Activated naive CD4-positive, alpha-beta T cell treated with anti-CD3 and anti-CD28 coated beads, Interleukin-2, amount 10 ng/mL, durations not matched to agents 7 days and 5 days (primary cell): Measurements from ENCODE around the gene MAPRE3.

Source experiments
- CTCF ChIA-PET: fragments of 350-600 bp; sonication (Branson Sonifier 250); formaldehyde crosslinking; loops from one replicate; lab custom pipeline; 2021; ENCODE audit warnings: antibody characterized with exemption; lab: Charles Lee
- DNase-seq: peaks from one replicate; pipeline ENCODE4 v3.0.0-alpha.2; 2020
- H3K27ac Mint-ChIP-seq: one replicate; pipeline ENCODE4 v1.8.0; 2021; ENCODE audit warnings: mild to moderate bottlenecking, moderate library complexity, mixed read lengths
- H3K27me3 Mint-ChIP-seq: one replicate; pipeline ENCODE4 v1.8.0; 2021; ENCODE audit warnings: mild to moderate bottlenecking, mixed read lengths
- H3K36me3 Mint-ChIP-seq: one replicate; pipeline ENCODE4 v1.8.0; 2021; ENCODE audit warnings: mixed read lengths
- H3K4me1 Mint-ChIP-seq: one replicate; pipeline ENCODE4 v1.8.0; 2021; ENCODE audit warnings: mixed read lengths
- H3K4me3 Mint-ChIP-seq: one replicate; pipeline ENCODE4 v1.8.0; 2021; ENCODE audit warnings: mild to moderate bottlenecking, moderate library complexity, mixed read lengths
- H3K9me3 Mint-ChIP-seq: one replicate; pipeline ENCODE4 v1.8.0; 2021; ENCODE audit warnings: mixed read lengths

Gene MAPRE3

DNA sequence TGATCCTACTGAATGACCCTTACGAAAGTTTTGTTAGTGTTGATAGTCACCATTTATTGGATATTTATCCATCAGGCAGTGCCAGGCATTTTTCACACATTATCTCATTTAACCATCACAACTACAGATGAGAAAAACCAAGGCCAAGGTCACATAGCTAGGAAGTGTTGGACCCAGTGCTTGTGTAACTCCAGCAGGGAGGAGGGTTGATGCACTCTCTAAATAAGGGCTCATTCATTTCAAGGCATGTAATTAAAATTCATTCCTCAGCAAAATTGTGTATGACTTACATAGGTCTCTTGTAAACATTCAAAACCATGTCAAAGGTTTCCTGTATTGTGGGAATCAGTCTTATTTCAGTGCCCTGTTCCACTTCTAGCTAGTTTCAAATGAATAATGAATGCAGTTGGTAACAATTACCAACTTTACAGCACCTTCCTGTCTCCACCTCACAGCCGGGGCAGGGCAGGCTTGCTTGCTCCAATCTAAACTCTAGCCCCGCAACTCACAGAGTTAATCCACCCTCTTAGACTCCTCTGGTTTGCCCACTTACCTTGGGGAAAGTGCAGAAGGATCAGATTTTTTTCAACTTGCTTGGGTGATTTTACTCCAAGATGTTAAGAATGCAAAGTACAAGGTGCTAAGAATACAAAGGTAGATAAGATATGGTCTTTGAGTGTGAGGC, 5.8 kb upstream of the MAPRE3 start:
- Mint-ChIP-seq H3K27ac (no peak overlapping the region), H3K36me3 (no peaks in the 10 kb centered on the region), H3K27me3 (peaks cover 50% of the 10 kb centered on the region), H3K4me3 (no peak overlapping the region), H3K9me3 (no peaks in the 10 kb centered on the region), H3K4me1 (peaks cover 6% of the 10 kb centered on the region)
- CTCF ChIA-PET = interaction anchor here (0.7 to 11.9 kb wide), 5 partner anchors 12 to 338 kb away, joined by 3 to 176 read pairs (median 14); no protein-coding TSS in a partner anchor
- no peak for DNase-seq

GRCh38 chr2:26968001-26968400, 2.4 kb upstream of the MAPRE3 start:
- H3K36me3 Mint-ChIP-seq = no peaks in the 10 kb centered on the region
- CTCF ChIA-PET = interaction anchor here (11.9 kb wide), 1 partner anchor 48 kb away, joined by 176 read pairs; no protein-coding TSS in a partner anchor
- H3K4me3 Mint-ChIP-seq = no peak overlapping the region
- H3K9me3 Mint-ChIP-seq = no peaks in the 10 kb centered on the region
- peaks cover 54% of the 10 kb centered on the region for H3K27me3 Mint-ChIP-seq
- no peak for DNase-seq
- H3K4me1 Mint-ChIP-seq = peaks cover 19% of the 10 kb centered on the region
- no peak overlapping the region for H3K27ac Mint-ChIP-seq

GRCh38 chr2:26969077-26969844, 1.2 kb upstream of the MAPRE3 start:
- no peak overlapping the region for H3K27ac Mint-ChIP-seq
- CTCF ChIA-PET = interaction anchor here (1.1 to 11.9 kb wide), 7 partner anchors 9 to 334 kb away, joined by 3 to 176 read pairs (median 4); no protein-coding TSS in a partner anchor
- H3K36me3 Mint-ChIP-seq = no peaks in the 10 kb centered on the region
- H3K4me1 Mint-ChIP-seq = peaks cover 19% of the 10 kb centered on the region
- H3K9me3 Mint-ChIP-seq = no peaks in the 10 kb centered on the region
- DNase-seq = no peak
- peaks cover 55% of the 10 kb centered on the region for H3K27me3 Mint-ChIP-seq
- H3K4me3 Mint-ChIP-seq = peak overlapping the region; percentile 52

DNA sequence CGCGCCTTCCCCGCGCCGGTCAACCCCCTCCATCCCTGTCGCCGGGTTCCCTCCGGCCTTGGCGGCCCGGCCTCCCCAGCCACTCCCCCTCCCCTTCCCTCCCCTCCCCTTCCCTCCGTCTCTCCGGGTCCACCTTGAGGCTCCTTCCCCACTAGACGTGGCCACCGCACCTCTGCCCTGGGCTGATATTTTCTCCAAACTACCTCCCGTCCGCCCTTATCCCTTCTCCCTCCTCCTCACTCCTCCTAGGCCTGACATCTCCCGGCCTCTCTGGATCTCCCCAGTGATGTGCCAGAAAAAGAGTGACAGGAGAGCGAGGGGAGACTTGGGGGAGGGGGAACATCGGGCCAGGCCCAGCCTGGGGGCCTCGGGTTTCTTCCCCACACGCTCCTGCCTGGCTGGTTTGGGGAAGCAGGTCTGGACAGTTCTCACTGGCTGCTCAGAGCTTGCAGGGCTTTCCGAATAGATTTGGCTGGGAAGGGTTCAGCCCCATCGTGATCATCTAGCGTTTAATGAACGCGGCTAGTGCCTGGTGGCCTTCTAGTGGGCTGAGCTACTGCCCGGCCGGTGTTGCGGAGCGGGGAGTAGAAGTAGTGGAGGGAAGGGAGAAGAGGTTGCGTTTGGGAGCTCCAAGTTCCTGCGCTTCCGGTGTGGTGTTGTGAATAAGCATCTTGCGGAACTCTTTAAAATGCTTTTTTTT, 641 bp downstream of the MAPRE3 start:
- Mint-ChIP-seq H3K9me3 (no peaks in the 10 kb centered on the region), H3K4me3 (peak overlapping the region; percentile 63), H3K27ac (no peak overlapping the region), H3K27me3 (peaks cover 58% of the 10 kb centered on the region), H3K4me1 (peaks cover 19% of the 10 kb centered on the region), H3K36me3 (no peaks in the 10 kb centered on the region)
- CTCF ChIA-PET = interaction anchor here (2.1 to 2.9 kb wide), 2 partner anchors 9 to 45 kb away, joined by 12 to 14 read pairs; no protein-coding TSS in a partner anchor
- DNase-seq = no peak

- no peaks in the 10 kb centered on the region for H3K9me3 Mint-ChIP-seq
- H3K36me3 Mint-ChIP-seq = no peaks in the 10 kb centered on the region
- no peak for DNase-seq
- CTCF ChIA-PET = interaction anchor here (2.1 to 2.9 kb wide), 2 partner anchors 10 to 44 kb away, joined by 12 to 14 read pairs; no protein-coding TSS in a partner anchor
- H3K4me3 Mint-ChIP-seq = peak overlapping the region; percentile 63
- no peak overlapping the region for H3K27ac Mint-ChIP-seq
- H3K27me3 Mint-ChIP-seq = peaks cover 48% of the 10 kb centered on the region
- H3K4me1 Mint-ChIP-seq = peaks cover 19% of the 10 kb centered on the region
Measured at GRCh38 chr2:26971911-26972786, 1.7 kb downstream of the MAPRE3 start.

- Mint-ChIP-seq H3K4me1 (peaks cover 16% of the 10 kb centered on the region), H3K27me3 (peaks cover 49% of the 10 kb centered on the region), H3K36me3 (no peaks in the 10 kb centered on the region), H3K4me3 (no peak overlapping the region), H3K9me3 (no peaks in the 10 kb centered on the region), H3K27ac (no peak overlapping the region)
- CTCF ChIA-PET = interaction anchor here (1.5 to 3.5 kb wide), 2 partner anchors 11 to 43 kb away, joined by 6 to 14 read pairs; no protein-coding TSS in a partner anchor
- no peak for DNase-seq
Measured at GRCh38 chr2:26974352-26974751, 3.9 kb downstream of the MAPRE3 start.

DNA sequence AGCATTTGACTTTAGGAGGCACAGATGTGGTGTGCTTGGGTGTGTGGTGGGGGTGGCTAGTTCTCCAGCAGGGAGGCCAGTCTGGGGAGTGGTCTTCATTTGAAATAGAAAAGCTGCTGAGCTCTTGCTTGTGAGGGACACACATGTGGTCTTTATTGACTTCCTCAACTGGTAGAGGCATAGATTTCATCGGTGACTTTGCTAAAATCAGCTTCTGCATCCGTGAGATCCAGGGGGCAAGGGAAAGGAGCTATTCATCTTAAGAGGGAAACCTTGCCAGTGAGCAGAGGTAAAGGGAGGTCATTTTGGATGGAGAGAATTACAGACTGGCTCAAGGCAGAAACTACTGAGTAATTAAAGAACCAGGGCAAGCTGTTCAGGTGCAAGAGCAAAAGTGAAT, 4.7 kb downstream of the MAPRE3 start:
- Mint-ChIP-seq H3K27ac (no peak overlapping the region), H3K27me3 (peaks cover 47% of the 10 kb centered on the region), H3K4me1 (peaks cover 11% of the 10 kb centered on the region), H3K36me3 (no peaks in the 10 kb centered on the region), H3K4me3 (no peak overlapping the region), H3K9me3 (no peaks in the 10 kb centered on the region)
- CTCF ChIA-PET = interaction anchor here (1.1 to 3.5 kb wide), 5 partner anchors 12 to 129 kb away, joined by 3 to 14 read pairs (median 4); no protein-coding TSS in a partner anchor
- DNase-seq = no peak

DNA sequence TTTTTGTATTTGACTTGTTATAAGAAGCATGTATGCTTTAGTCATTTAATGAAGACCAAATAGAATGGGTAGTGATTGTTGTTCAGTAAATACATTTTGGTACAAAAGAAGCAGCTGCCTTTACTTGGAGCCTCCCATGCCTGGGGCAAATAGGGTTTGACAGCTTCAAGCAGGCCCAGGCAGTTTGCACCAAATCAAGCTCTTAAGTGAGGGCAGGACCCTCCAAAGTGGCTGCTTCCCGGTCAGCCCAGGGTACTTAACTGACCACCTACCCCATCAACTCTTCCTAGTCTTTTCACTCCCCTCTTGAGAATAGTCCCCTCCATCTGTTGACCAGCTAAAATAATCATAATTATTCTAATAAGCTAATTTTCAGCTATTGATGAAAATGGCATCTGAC, 5.2 kb downstream of the MAPRE3 start:
- Mint-ChIP-seq H3K36me3 (no peaks in the 10 kb centered on the region), H3K27me3 (peaks cover 43% of the 10 kb centered on the region), H3K9me3 (no peaks in the 10 kb centered on the region), H3K4me1 (peaks cover 10% of the 10 kb centered on the region), H3K27ac (no peak overlapping the region), H3K4me3 (no peak overlapping the region)
- CTCF ChIA-PET = interaction anchor here (1.1 to 3.5 kb wide), 6 partner anchors 13 to 274 kb away, joined by 3 to 14 read pairs (median 4); no protein-coding TSS in a partner anchor
- DNase-seq = no peak

DNA sequence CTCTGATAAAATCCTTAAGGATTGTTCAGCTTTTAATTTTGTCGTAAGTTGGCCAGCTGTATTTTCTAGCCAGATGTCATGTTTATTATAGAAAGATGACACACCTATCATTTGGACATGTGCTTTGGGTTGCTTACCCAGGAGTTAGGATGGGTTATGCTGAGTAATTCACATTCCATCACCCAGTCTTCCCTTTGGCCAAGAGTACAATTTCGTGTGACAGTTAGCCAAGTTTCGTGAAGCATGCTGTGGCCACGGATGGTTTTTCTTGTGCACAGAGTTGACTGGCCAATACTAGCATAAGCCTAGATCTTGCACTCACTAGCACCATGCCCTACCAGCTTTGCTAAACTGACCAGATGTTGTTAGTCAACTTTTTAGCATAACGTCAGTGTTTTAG, 5.8 kb downstream of the MAPRE3 start:
- CTCF ChIA-PET = interaction anchor here (1.1 to 3.5 kb wide), 4 partner anchors 13 to 273 kb away, joined by 3 to 14 read pairs (median 4); no protein-coding TSS in a partner anchor
- Mint-ChIP-seq H3K4me1 (peaks cover 6% of the 10 kb centered on the region), H3K9me3 (no peaks in the 10 kb centered on the region), H3K4me3 (no peak overlapping the region), H3K27me3 (peaks cover 41% of the 10 kb centered on the region), H3K36me3 (no peaks in the 10 kb centered on the region), H3K27ac (no peak overlapping the region)
- no peak for DNase-seq

DNA sequence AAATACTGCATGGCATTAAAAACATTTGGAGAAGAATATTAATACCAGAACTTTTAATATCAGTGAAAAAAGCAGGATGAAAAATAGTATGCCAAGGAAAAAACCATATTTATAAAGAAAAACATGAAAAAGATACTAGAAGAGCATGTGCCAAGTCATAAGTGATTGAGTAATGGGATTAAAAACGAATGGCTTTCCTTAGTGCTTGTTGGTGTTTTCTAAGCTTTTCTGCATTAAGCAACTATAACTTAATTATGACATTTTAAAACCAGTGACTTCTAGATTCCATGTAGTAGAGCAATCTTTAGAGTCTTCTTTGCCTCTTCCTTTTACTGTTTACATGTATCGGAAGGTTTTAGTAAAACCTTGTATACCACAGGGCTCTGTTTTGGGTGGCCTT, 6.6 kb downstream of the MAPRE3 start:
- DNase-seq = no peak
- H3K27me3 Mint-ChIP-seq = peaks cover 35% of the 10 kb centered on the region
- H3K27ac Mint-ChIP-seq = no peak overlapping the region
- H3K9me3 Mint-ChIP-seq = no peaks in the 10 kb centered on the region
- CTCF ChIA-PET = interaction anchor here (3.5 kb wide), 1 partner anchor 14 kb away, joined by 14 read pairs; no protein-coding TSS in a partner anchor
- H3K4me3 Mint-ChIP-seq = no peak overlapping the region
- H3K36me3 Mint-ChIP-seq = no peaks in the 10 kb centered on the region
- no peaks in the 10 kb centered on the region for H3K4me1 Mint-ChIP-seq

- H3K9me3 Mint-ChIP-seq = no peaks in the 10 kb centered on the region
- H3K27ac Mint-ChIP-seq = no peak overlapping the region
- CTCF ChIA-PET = interaction anchor here (3.5 kb wide), 1 partner anchor 15 kb away, joined by 14 read pairs; no protein-coding TSS in a partner anchor
- no peaks in the 10 kb centered on the region for H3K36me3 Mint-ChIP-seq
- H3K27me3 Mint-ChIP-seq = peaks cover 30% of the 10 kb centered on the region
- no peaks in the 10 kb centered on the region for H3K4me1 Mint-ChIP-seq
- no peak for DNase-seq
- H3K4me3 Mint-ChIP-seq = no peak overlapping the region
Measured at GRCh38 chr2:26978061-26978596, 7.7 kb downstream of the MAPRE3 start.

GRCh38 chr2:26979741-26980140, 9.3 kb downstream of the MAPRE3 start:
- no peak overlapping the region for H3K27ac Mint-ChIP-seq
- DNase-seq = no peak
- no peaks in the 10 kb centered on the region for H3K9me3 Mint-ChIP-seq
- CTCF ChIA-PET = no interaction called here
- peaks cover 25% of the 10 kb centered on the region for H3K27me3 Mint-ChIP-seq
- H3K4me3 Mint-ChIP-seq = no peak overlapping the region
- H3K4me1 Mint-ChIP-seq = no peaks in the 10 kb centered on the region
- no peaks in the 10 kb centered on the region for H3K36me3 Mint-ChIP-seq

DNA sequence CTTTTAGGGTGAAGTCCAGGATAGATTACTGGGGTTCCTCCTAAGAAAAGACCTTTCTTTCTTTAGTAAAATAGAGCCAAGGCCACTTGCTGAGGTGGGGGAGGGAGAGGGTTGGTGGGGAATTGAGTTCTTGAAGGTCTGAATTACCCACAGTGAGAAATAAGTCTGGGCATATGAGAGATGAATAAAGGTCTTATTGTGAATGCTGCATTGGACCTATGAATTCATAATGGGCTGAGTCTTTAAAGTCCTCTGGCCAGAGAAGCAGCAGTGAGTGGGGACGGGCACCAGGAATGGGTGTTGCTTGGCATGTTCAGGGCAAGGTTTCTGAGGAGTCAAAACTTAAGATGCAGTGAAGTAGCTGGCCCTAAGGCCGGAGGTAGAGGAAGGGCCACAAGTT, 10.5 kb downstream of the MAPRE3 start:
- no peak overlapping the region for H3K27ac Mint-ChIP-seq
- no peaks in the 10 kb centered on the region for H3K36me3 Mint-ChIP-seq
- CTCF ChIA-PET = interaction anchor here (2.4 kb wide), 1 partner anchor 19 kb away, joined by 11 read pairs; no protein-coding TSS in a partner anchor
- peaks cover 28% of the 10 kb centered on the region for H3K27me3 Mint-ChIP-seq
- DNase-seq = no peak
- H3K4me1 Mint-ChIP-seq = no peaks in the 10 kb centered on the region
- no peaks in the 10 kb centered on the region for H3K9me3 Mint-ChIP-seq
- H3K4me3 Mint-ChIP-seq = no peak overlapping the region
